Measurements from ENCODE around the gene RUVBL2. TPM values are rescaled to one million over a fixed set of nuclear protein-coding genes. Genes with fewer than 3 reads are reported as not detected.

RUVBL2 gene
- total RNA-seq, 1 donor from 2014 or later, result 62.2 TPM

DNA sequence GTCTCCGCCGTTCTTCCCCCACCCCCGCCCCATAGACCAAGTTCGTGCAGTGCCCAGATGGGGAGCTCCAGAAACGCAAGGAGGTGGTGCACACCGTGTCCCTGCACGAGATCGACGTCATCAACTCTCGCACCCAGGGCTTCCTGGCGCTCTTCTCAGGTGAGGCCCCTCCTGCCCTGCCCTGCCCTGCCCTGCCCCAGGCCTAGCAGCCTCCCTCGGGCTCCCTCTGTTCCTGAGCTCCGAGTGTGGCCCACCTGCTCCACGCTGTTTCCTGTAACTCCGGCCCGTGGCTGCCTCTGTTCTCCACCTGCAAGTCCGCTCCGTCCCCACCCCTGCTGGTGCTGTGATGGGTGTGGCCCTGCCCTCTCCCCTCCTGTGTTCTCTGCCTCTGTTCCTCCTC lies 16.8 kb downstream of the RUVBL2 start:
- no peaks in the 10 kb centered on the region for H3K4me1 Mint-ChIP-seq
- H3K27ac Mint-ChIP-seq, result no peak overlapping the region
- TF ChIP-seq, protein P1, sequence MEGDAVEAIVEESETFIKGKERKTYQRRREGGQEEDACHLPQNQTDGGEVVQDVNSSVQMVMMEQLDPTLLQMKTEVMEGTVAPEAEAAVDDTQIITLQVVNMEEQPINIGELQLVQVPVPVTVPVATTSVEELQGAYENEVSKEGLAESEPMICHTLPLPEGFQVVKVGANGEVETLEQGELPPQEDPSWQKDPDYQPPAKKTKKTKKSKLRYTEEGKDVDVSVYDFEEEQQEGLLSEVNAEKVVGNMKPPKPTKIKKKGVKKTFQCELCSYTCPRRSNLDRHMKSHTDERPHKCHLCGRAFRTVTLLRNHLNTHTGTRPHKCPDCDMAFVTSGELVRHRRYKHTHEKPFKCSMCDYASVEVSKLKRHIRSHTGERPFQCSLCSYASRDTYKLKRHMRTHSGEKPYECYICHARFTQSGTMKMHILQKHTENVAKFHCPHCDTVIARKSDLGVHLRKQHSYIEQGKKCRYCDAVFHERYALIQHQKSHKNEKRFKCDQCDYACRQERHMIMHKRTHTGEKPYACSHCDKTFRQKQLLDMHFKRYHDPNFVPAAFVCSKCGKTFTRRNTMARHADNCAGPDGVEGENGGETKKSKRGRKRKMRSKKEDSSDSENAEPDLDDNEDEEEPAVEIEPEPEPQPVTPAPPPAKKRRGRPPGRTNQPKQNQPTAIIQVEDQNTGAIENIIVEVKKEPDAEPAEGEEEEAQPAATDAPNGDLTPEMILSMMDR (IDR thresholded peaks at IDR 0.05; ENCODE audit: unreplicated experiment), result no peak
- H3K4me3 Mint-ChIP-seq, result no peak overlapping the region
- no peaks in the 10 kb centered on the region for H3K9me3 Mint-ChIP-seq
- DNase-seq (ENCODE audit: low spot score in 2 of 2, unreplicated experiment in 2 of 2), result no peak
- H3K36me3 Mint-ChIP-seq, result peaks cover 23% of the 10 kb centered on the region
- no peaks in the 10 kb centered on the region for H3K27me3 Mint-ChIP-seq (ENCODE audit: low read depth)

DNA sequence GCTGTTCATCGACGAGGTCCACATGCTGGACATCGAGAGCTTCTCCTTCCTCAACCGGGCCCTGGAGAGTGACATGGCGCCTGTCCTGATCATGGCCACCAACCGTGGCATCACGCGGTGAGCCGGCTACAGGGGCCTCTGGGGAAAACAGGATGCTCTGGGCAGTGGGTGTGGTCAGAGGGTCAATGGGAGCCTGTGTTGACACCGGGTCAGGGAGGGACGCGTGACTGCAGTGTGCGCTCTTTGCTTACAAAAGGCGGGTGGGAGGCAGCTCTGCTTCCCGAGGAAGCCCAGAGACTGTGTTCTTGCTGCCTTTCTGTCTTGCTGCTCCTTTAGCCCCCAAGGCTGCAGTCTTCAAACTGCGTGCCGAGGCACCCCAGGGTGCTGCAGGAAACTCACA lies 17.5 kb downstream of the RUVBL2 start:
- H3K4me3 Mint-ChIP-seq, result no peak overlapping the region
- H3K4me1 Mint-ChIP-seq, result no peaks in the 10 kb centered on the region
- TF ChIP-seq, protein P1 (IDR thresholded peaks at IDR 0.05; ENCODE audit: unreplicated experiment), result no peak
- no peaks in the 10 kb centered on the region for H3K9me3 Mint-ChIP-seq
- no peak for DNase-seq (ENCODE audit: low spot score in 2 of 2, unreplicated experiment in 2 of 2)
- H3K27ac Mint-ChIP-seq, result no peak overlapping the region
- H3K36me3 Mint-ChIP-seq, result peaks cover 28% of the 10 kb centered on the region
- H3K27me3 Mint-ChIP-seq (ENCODE audit: low read depth), result no peaks in the 10 kb centered on the region

DNA sequence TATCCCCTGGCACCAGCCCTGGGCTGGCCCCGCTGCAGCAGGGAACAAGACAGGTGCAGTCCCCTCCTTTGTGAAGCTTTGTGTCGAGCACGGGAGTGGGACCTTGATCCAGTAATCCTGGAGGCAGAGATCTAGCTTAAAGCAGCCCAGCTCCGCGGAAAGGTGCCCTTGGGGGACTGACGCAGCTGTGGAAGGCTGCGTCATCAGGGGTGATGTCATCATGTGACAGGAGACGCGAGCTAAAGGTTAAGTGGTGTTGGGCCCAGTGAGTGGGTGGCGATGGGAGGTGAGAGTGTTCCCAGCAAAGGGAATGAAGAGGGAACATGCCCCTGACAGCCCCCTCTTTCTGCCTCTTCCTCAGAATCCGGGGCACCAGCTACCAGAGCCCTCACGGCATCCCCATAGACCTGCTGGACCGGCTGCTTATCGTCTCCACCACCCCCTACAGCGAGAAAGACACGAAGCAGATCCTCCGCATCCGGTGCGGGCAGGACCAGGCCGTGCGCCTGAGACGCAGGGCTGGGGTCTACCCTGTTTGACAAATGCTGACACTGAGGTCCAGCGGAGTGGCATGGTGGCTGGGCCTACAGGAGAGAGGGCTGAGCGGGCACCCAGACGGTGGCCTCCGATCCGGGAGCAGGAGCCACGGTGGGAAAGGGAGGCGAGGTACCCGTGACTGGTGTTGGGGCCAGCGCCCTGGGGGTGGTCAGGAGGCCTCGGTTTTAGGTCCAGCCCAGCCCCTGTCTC lies 20.6 kb downstream of the RUVBL2 start:
- DNase-seq (ENCODE audit: low spot score in 2 of 2, unreplicated experiment in 2 of 2), result no peak
- TF ChIP-seq, protein P1 (IDR thresholded peaks at IDR 0.05; ENCODE audit: unreplicated experiment), result no peak
- no peaks in the 10 kb centered on the region for H3K9me3 Mint-ChIP-seq
- peaks cover 4% of the 10 kb centered on the region for H3K4me1 Mint-ChIP-seq
- peaks cover 11% of the 10 kb centered on the region for H3K27me3 Mint-ChIP-seq (ENCODE audit: low read depth)
- peaks cover 22% of the 10 kb centered on the region for H3K36me3 Mint-ChIP-seq
- no peak overlapping the region for H3K27ac Mint-ChIP-seq
- no peak overlapping the region for H3K4me3 Mint-ChIP-seq

DNA sequence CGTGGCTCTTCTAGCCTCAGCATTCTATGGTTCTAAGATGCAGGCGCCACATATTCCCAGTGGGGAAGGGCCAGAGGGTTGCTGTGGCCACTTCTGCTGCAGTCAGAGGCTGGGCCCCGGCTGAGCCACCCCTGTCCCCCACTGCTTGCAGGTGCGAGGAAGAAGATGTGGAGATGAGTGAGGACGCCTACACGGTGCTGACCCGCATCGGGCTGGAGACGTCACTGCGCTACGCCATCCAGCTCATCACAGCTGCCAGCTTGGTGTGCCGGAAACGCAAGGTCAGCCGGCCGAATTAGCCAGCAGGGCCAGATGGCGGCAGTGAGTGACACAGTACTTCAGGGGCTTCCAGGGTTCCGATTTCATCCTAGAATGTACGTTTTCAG lies 21.2 kb downstream of the RUVBL2 start:
- H3K4me1 Mint-ChIP-seq, result peaks cover 4% of the 10 kb centered on the region

DNA sequence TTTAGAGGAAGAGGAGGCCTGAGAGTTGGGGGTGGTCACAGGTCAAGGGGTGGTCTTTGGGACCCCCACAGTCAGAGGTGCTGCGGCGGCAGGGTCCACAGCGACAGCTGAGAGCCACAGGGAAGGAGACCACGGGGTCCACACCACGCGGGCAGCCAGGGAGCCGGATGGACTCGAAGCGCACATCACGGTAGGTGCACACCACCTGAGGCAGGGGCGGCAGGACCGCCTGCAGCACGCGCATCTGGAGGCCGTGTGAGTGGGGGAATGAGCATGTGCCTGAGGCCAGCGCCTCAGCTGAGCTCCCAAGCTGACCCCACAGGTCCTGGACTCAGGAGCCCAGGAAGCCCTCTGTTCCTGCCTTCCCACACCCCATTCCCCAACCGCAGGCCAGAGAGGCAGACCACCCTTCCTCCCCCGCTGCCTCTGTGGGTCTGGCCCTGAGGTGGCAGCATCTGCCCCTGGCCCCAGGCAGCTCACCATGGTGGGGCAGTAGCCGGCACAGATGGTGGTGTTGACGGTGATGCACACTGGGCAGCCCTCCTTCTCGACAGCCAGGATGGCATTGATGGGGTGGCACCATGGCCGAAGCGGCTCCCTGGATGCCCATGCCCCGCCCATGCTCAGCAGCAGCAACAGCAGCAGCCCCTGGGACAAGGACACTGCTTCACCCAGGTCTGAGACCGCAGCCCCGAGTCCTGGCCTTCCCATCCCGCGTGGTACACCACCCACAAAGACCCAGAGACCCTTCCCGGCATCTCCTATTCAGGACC lies 22.6 kb downstream of the RUVBL2 start:
- Mint-ChIP-seq H3K27me3 (ENCODE audit: low read depth) (peaks cover 30% of the 10 kb centered on the region), H3K36me3 (peaks cover 15% of the 10 kb centered on the region), H3K4me1 (peaks cover 6% of the 10 kb centered on the region), H3K9me3 (no peaks in the 10 kb centered on the region), H3K4me3 (no peak overlapping the region), H3K27ac (no peak overlapping the region)
- TF ChIP-seq, protein P1 (IDR thresholded peaks at IDR 0.05; ENCODE audit: unreplicated experiment), result no peak
- no peak for DNase-seq (ENCODE audit: low spot score in 2 of 2, unreplicated experiment in 2 of 2)

More for the DNA sequence above, 21.2 kb downstream of the RUVBL2 start:
- TF ChIP-seq, protein P1 (IDR thresholded peaks at IDR 0.05; ENCODE audit: unreplicated experiment), result no peak
- H3K27me3 Mint-ChIP-seq (ENCODE audit: low read depth), result peaks cover 16% of the 10 kb centered on the region
- H3K36me3 Mint-ChIP-seq, result peaks cover 22% of the 10 kb centered on the region
- H3K27ac Mint-ChIP-seq, result no peak overlapping the region
- no peak for DNase-seq (ENCODE audit: low spot score in 2 of 2, unreplicated experiment in 2 of 2)
- no peak overlapping the region for H3K4me3 Mint-ChIP-seq
- H3K9me3 Mint-ChIP-seq, result no peaks in the 10 kb centered on the region
